Measurements from ENCODE around the gene TP53TG5. TPM values are rescaled to one million over a fixed set of nuclear protein-coding genes. Genes with fewer than 3 reads are reported as not detected.

TP53TG5 gene
- total RNA-seq, result not detected

- DNase-seq, result no peak
Measured at GRCh38 chr20:45378191-45378590, at the start of gene TP53TG5. Gene TP53TG5, minus strand, starts transcription at chr20:45378325. Its CDS starts 89 bp downstream, at chr20:45378236.

GRCh38 chr20:45427236-45428149 is 49.4 kb upstream of the TP53TG5 start:
- no peak for DNase-seq

GRCh38 chr20:45426320-45427016 is 48.3 kb upstream of the TP53TG5 start:
- DNase-seq, result no peak

- no peak for DNase-seq
Measured at GRCh38 chr20:45425561-45425960, 47.4 kb upstream of the TP53TG5 start.

GRCh38 chr20:45423700-45424099 is 45.6 kb upstream of the TP53TG5 start:
- DNase-seq, result no peak

GRCh38 chr20:45420125-45420524 is 42.0 kb upstream of the TP53TG5 start:
- no peak for DNase-seq

GRCh38 chr20:45419188-45420091 is 41.3 kb upstream of the TP53TG5 start:
- DNase-seq, result no peak

GRCh38 chr20:45416917-45417316 is 38.8 kb upstream of the TP53TG5 start:
- no peak for DNase-seq

GRCh38 chr20:45415822-45416637 is 37.9 kb upstream of the TP53TG5 start, which contains the start of gene PIGT:
Gene PIGT, plus strand, starts transcription at chr20:45416141. Its CDS starts 16 bp downstream, at chr20:45416157.
- DNase-seq, result peak; percentile 58

GRCh38 chr20:45413479-45413878 is 35.4 kb upstream of the TP53TG5 start:
- DNase-seq, result no peak

- DNase-seq, result no peak
Measured at GRCh38 chr20:45412653-45413052, 34.5 kb upstream of the TP53TG5 start.

- DNase-seq, result no peak
Measured at GRCh38 chr20:45410887-45411286, 32.8 kb upstream of the TP53TG5 start.

GRCh38 chr20:45409521-45410272 is 31.6 kb upstream of the TP53TG5 start:
- DNase-seq, result no peak

GRCh38 chr20:45408646-45409213 is 30.6 kb upstream of the TP53TG5 start:
- no peak for DNase-seq

- no peak for DNase-seq
Measured at GRCh38 chr20:45407783-45408645, 29.9 kb upstream of the TP53TG5 start, which contains the start of gene DBNDD2. Gene DBNDD2, plus strand, starts transcription at chr20:45408289. Its CDS starts 179 bp downstream, at chr20:45408468.

- DNase-seq, result no peak
Measured at GRCh38 chr20:45407067-45407745, 29.1 kb upstream of the TP53TG5 start.

- no peak for DNase-seq
Measured at GRCh38 chr20:45406260-45407066, 28.3 kb upstream of the TP53TG5 start.

Measured in skin of body (tissue), 2 donors.